Astrocyte (in vitro differentiated cells and primary cell): ENCODE measurements around the gene CIAO2B.

Experiments used
- EZH2 ChIP-seq: IDR thresholded peaks from 2 replicates; pipeline ENCODE4 v1.6.1; 2012; ENCODE audit warnings: mild to moderate bottlenecking, low read length, inconsistent platforms; ENCODE audit not compliant: insufficient read depth
- TF ChIP-seq, protein P1 (sequence below): IDR thresholded peaks from 2 replicates; pipeline ENCODE4 v1.5.1; 2011; ENCODE audit warnings: low read depth, mild to moderate bottlenecking, inconsistent platforms, low read length, moderate library complexity; ENCODE audit not compliant: insufficient read depth

DNA sequence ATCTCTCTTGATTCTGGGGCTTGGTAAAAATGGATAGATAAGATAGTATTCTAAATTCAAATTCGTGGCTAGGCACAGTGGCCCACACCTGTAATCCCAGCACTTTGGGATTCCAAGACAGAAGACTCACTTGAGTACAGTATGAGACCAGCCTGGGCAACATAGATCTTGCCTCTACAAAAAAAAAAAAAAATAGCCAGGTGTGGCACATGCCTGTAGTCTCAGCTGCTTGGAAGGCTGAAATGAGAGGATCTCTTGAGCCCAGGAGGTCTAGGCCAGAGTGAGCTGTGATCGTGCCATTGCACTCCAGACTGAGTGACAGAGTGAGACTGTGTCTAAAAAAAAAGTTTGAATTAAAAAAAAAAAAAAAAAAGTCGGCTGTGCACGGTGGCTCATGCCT is 44.6 kb downstream of the CIAO2B start:
- TF ChIP-seq, protein P1, sequence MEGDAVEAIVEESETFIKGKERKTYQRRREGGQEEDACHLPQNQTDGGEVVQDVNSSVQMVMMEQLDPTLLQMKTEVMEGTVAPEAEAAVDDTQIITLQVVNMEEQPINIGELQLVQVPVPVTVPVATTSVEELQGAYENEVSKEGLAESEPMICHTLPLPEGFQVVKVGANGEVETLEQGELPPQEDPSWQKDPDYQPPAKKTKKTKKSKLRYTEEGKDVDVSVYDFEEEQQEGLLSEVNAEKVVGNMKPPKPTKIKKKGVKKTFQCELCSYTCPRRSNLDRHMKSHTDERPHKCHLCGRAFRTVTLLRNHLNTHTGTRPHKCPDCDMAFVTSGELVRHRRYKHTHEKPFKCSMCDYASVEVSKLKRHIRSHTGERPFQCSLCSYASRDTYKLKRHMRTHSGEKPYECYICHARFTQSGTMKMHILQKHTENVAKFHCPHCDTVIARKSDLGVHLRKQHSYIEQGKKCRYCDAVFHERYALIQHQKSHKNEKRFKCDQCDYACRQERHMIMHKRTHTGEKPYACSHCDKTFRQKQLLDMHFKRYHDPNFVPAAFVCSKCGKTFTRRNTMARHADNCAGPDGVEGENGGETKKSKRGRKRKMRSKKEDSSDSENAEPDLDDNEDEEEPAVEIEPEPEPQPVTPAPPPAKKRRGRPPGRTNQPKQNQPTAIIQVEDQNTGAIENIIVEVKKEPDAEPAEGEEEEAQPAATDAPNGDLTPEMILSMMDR, result no peak
- TF ChIP-seq EZH2, result no peak
